Heart right ventricle (tissue), 16 donors: ENCODE measurements around the gene MAN1C1. TPM values are rescaled to one million over a fixed set of nuclear protein-coding genes. Genes with fewer than 3 reads are reported as not detected.
"Not testable (repeated sequence)": the region's sequence is repeated elsewhere in the genome, so short reads cannot be mapped to it uniquely, and the experiment has no call there.

ENCODE experiments used
- ATAC-seq, 8 donors: fragments of 200-7000 bp; cut with Tn5 transposase; one replicate each; pipeline ENCODE4 v1.9.1; 2020; ENCODE audit warnings: mild to moderate bottlenecking in 8 of 8, moderate library complexity in 8 of 8, moderate number of reproducible peaks in 1 of 8
- DNase-seq, 2 donors: peaks; one replicate each; pipeline ENCODE4 v3.0.0-alpha.2; 2020
- H3K27ac ChIP-seq, 10 donors: fragments of 200-600 bp; sonication (generic) in 2 of 10; one replicate each; pipeline versions ENCODE4 v1.5.0 to v1.8.0; 2020 to 2022; ENCODE audit warnings: mild to moderate bottlenecking in 3 of 10
- H3K27me3 ChIP-seq, 7 donors: fragments of 200-600 bp; one replicate each; pipeline ENCODE4 v1.8.0; 2021 to 2022; ENCODE audit warnings: mild to moderate bottlenecking in 2 of 7
- H3K36me3 ChIP-seq, 9 donors: fragments of 200-600 bp; sonication (generic) in 1 of 9; one replicate each; pipeline versions ENCODE4 v1.5.0 to v1.8.0; 2020 to 2022; ENCODE audit warnings: mild to moderate bottlenecking in 2 of 9
- H3K4me1 ChIP-seq, 9 donors: fragments of 200-600 bp; sonication (generic) in 1 of 9; one replicate each; pipeline versions ENCODE4 v1.5.0 to v1.8.0; 2020 to 2022; ENCODE audit warnings: mild to moderate bottlenecking in 4 of 9
- H3K4me3 ChIP-seq, 10 donors: fragments of 200-600 bp; sonication (generic) in 2 of 10; one replicate each; pipeline versions ENCODE4 v1.5.0 to v1.8.0; 2020 to 2022; ENCODE audit warnings: mild to moderate bottlenecking in 7 of 10, moderate library complexity in 2 of 10
- H3K9me3 ChIP-seq, 11 donors: fragments of 200-600 bp in 10 of 11; sonication (generic) in 2 of 11; one replicate each; pipeline versions ENCODE4 v1.5.0 to v1.8.0; 2013 to 2022; ENCODE audit warnings: mild to moderate bottlenecking in 2 of 11, control low read depth in 1 of 11, moderate library complexity in 1 of 11
- CTCF ChIP-seq, 9 donors: fragments of 200-600 bp; sonication (generic) in 2 of 9; IDR thresholded peaks; one replicate each; pipeline versions ENCODE4 v1.5.0 to v1.8.0; 2021 to 2022; ENCODE audit warnings: antibody characterized with exemption in 9 of 9, mild to moderate bottlenecking in 5 of 9, moderate library complexity in 1 of 9
- WGBS, 2 donors: extraction: QIAGEN DNeasy Blood & Tissue Kit; methylation state at CpG; one replicate each; pipeline ENCODE4 v1.1.7; 2013; ENCODE audit warnings: inconsistent platforms in 1 of 2; 5-methylcytosine and 5-hydroxymethylcytosine counted together
- intact Hi-C, 10 donors: fragments of 100-400 bp; cut with DNase I; formaldehyde crosslinking; loops; one replicate each; pipeline versions ENCODE4 v1.11.1 to v1.14.2; 2022
- polyA plus RNA-seq, 2 donors: library from polyadenylated mRNA; stranded (reverse); fragments of 200-250 nt; gene quantifications; one replicate each; pipeline ENCODE4 v1.2.3, GENCODE V29; 2013
- total RNA-seq, 10 donors: library from RNA; stranded (reverse); fragmentation: NEBNext Ultra II Directional in 3 of 10; extraction: Animal tissue kit (Norgen Biotek cat#: 25700) in 3 of 10; gene quantifications; one replicate each; pipeline versions ENCODE4 v1.2.1 to v1.2.4, GENCODE V29; 2021 to 2023
- donor health status: Arrhythmogenic right ventricular cardiomyopathy.
- donor health status: ischemic (EF 13 %, LVEDD 7.1; RV severe dilation, severe dysfunction).
- donor health status: healthy with polysubstance abuse.
- donor health status: DM: no; HTN: yes; CAD: no.
- donor health status: DM: no; HTN: no; CAD: no.
- donor health status: ischemic (EF 25% LVEDD 6.9; RV normal size, moderate dysfunction).
- donor health status: ischemic (EF 25% LVEDD 5.7; RV mildly dilated, moderate dysfunction).
- donor health status: healthy.
- donor health status: DM: yes; HTN: yes; CAD: no.
- donor health status: Ischemic cardiomyopathy.
- donor health status: ischemic (EF 35%, LVEDD 5.7; RV mildly dilated, moderate dysfunction).
- donor health status: nonischemic (EF 11% LVEDD 7.7; RV severe dilation, severe dysfunction).
- donor health status: DM: yes; HTN: yes; CAD: no.
- donor health status: PGD.
- donor health status: ischemic (EF 29% LVEDD 5.4; RV normal size, mild dysfunction).
- donor health status: nonischemic (EF 23%, LVEDD 6.1; RV moderate dilation, normal function).

Gene MAN1C1
- total and polyA plus RNA-seq, 12 donors: 9.7 to 23.4 (median 13.4) TPM

GRCh38 chr1:25586181-25586588 is 30.4 kb upstream of the MAN1C1 start:
- ATAC-seq (no peak), DNase-seq (no peak)
- Histone ChIP-seq H3K27ac (no peak overlapping the region), H3K36me3 (no peaks in the 10 kb centered on the region), H3K4me3 (no peak overlapping the region), H3K9me3 (no peaks in the 10 kb centered on the region), H3K27me3 (no peaks in the 10 kb centered on the region), H3K4me1 (peaks cover 0 to 18% (median 9%) of the 10 kb centered on the region in 9 donors)
- intact Hi-C loops: no loop called here
- 84 to 93% methylated on average over 16 of the region's 16 CpGs for WGBS, 2 donors
- no peak for TF ChIP-seq CTCF (IDR thresholded peaks at IDR 0.05)

- no peak for TF ChIP-seq CTCF (IDR thresholded peaks at IDR 0.05)
- Histone ChIP-seq H3K27me3 (no peaks in the 10 kb centered on the region), H3K4me3 (no peak overlapping the region), H3K9me3 (no peaks in the 10 kb centered on the region), H3K4me1 (peaks cover 0 to 14% (median 9%) of the 10 kb centered on the region in 9 donors), H3K27ac (no peak overlapping the region), H3K36me3 (no peaks in the 10 kb centered on the region)
- DNase-seq (no peak), ATAC-seq (no peak)
- intact Hi-C loops: no loop called here
- 90 to 94% methylated on average over 8 of the region's 8 CpGs for WGBS, 2 donors
Measured at GRCh38 chr1:25587290-25587689, 29.3 kb upstream of the MAN1C1 start.

- WGBS, 2 donors: 81 to 84% methylated on average over 7 of the region's 7 CpGs
Measured at GRCh38 chr1:25588224-25588623, 28.4 kb upstream of the MAN1C1 start.

GRCh38 chr1:25588786-25589185 is 27.8 kb upstream of the MAN1C1 start:
- H3K36me3 ChIP-seq, H3K4me3 ChIP-seq, DNase-seq, H3K27ac ChIP-seq, ATAC-seq, intact Hi-C loops, H3K9me3 ChIP-seq, H3K27me3 ChIP-seq: not testable (repeated sequence)
- 96 to 97% methylated on average over 13 of the region's 13 CpGs for WGBS, 2 donors
- peaks cover 0 to 14% (median 9%) of the 10 kb centered on the region in 9 donors for H3K4me1 ChIP-seq

More at GRCh38 chr1:25588224-25588623, 28.4 kb upstream of the MAN1C1 start:
- H3K36me3 ChIP-seq, H3K4me3 ChIP-seq, H3K27ac ChIP-seq, DNase-seq, H3K9me3 ChIP-seq, H3K27me3 ChIP-seq, ATAC-seq, intact Hi-C loops: not testable (repeated sequence)
- peaks cover 0 to 14% (median 9%) of the 10 kb centered on the region in 9 donors for H3K4me1 ChIP-seq

GRCh38 chr1:25590096-25590824 is 26.3 kb upstream of the MAN1C1 start:
- no peaks in the 10 kb centered on the region for H3K36me3 ChIP-seq
- no peaks in the 10 kb centered on the region for H3K27me3 ChIP-seq
- H3K27ac ChIP-seq: no peak overlapping the region
- DNase-seq: peak; percentile 36 to 38
- peak in 6 of 8 donors; percentile 61 to 86 (median 68) for ATAC-seq
- H3K9me3 ChIP-seq: no peaks in the 10 kb centered on the region
- 57 to 61% methylated on average over 8 of the region's 8 CpGs for WGBS, 2 donors
- TF ChIP-seq CTCF (IDR thresholded peaks at IDR 0.05): peak in 5 of 9 donors; percentile 20 to 40 (median 25)
- peaks cover 0 to 14% (median 9%) of the 10 kb centered on the region in 9 donors for H3K4me1 ChIP-seq
- H3K4me3 ChIP-seq: no peak overlapping the region
- intact Hi-C loops: no loop called here
